GM12878 (cell line): ENCODE data around the gene BTBD9. TPM values are rescaled to one million over a fixed set of nuclear protein-coding genes. Genes with fewer than 3 reads are reported as not detected.

Source experiments
- ATAC-seq: fragments of 200-7000 bp; cut with Tn5 transposase; 3 replicates; pipeline ENCODE4 v1.9.1; 2020; ENCODE audit warnings: mild to moderate bottlenecking, moderate library complexity
- BruUV-seq: library from RNA; stranded (reverse); fragments of 400-500 nt; replicated peaks from 2 replicates; lab custom pipeline; 2021; lab: Mats Ljungman, UMichigan
- CTCF ChIA-PET: fragments of 300-600 bp; sonication (Branson Sonifier 250); formaldehyde crosslinking; extraction: SDS; loops from one replicate; lab custom pipeline; 2021; ENCODE audit warnings: inconsistent platforms; lab: Yijun Ruan, JAX
- POLR2A ChIA-PET: fragments of 350-600 bp; formaldehyde crosslinking; extraction: SDS; loops from one replicate; lab custom pipeline; 2021; ENCODE audit warnings: inconsistent platforms; lab: Charles Lee
- RAD21 ChIA-PET: fragments of 300-600 bp; sonication (Branson Sonifier 250); formaldehyde crosslinking; loops from one replicate; lab custom pipeline; 2023; ENCODE audit warnings: antibody characterized with exemption; ENCODE audit not compliant: unreplicated experiment; lab: Charles Lee
- SMC1A ChIA-PET: fragments of 300-600 bp; sonication (Branson Sonifier 250); formaldehyde crosslinking; loops from one replicate; lab custom pipeline; 2023; ENCODE audit not compliant: unreplicated experiment, uncharacterized antibody; lab: Charles Lee
- DNase-seq: peaks from one replicate; pipeline ENCODE4 v3.0.0-alpha.2; 2011; ENCODE audit warnings: low read depth, low spot score
- FAIRE-seq: peaks from 3 replicates; lab custom pipeline; 2011; peaks lifted over from hg19 to GRCh38; lab: Jason Lieb, UNC
- H2AFZ ChIP-seq: 2 replicates; pipeline ENCODE4 v1.6.0; 2011; ENCODE audit warnings: low read depth, low read length, control low read depth; ENCODE audit not compliant: control insufficient read depth
- H3K27ac ChIP-seq: 2 replicates; pipeline ENCODE4 v1.5.1; 2011; ENCODE audit warnings: control low read depth; ENCODE audit not compliant: control insufficient read depth, insufficient read depth
- H3K27me3 ChIP-seq, 2 experiments: replicated peaks in 1 of 2; 2 replicates each; pipeline versions ENCODE4 v1.6.0 to v1.6.1; 2011; ENCODE audit warnings: low read length in 1 of 2; ENCODE audit not compliant: control insufficient read depth in 2 of 2, insufficient read depth in 2 of 2
- H3K36me3 ChIP-seq, 2 experiments: 2 replicates each; pipeline ENCODE4 v1.5.1; 2011; ENCODE audit warnings: low read length in 1 of 2; ENCODE audit not compliant: control insufficient read depth in 2 of 2, insufficient read depth in 2 of 2
- H3K4me1 ChIP-seq: 2 replicates; pipeline ENCODE4 v1.6.1; 2011; ENCODE audit warnings: mild to moderate bottlenecking, low read length, moderate library complexity, mixed read lengths; ENCODE audit not compliant: control insufficient read depth, insufficient read depth
- H3K4me2 ChIP-seq: 2 replicates; pipeline ENCODE4 v1.6.0; 2011; ENCODE audit warnings: control low read depth; ENCODE audit not compliant: control insufficient read depth, insufficient read depth
- H3K4me3 ChIP-seq: fragments of 200-600 bp; sonication (generic); 2 replicates; pipeline ENCODE4 v1.5.1; 2016
- H3K79me2 ChIP-seq: 2 replicates; pipeline ENCODE4 v1.6.0; 2011; ENCODE audit warnings: low read length; ENCODE audit not compliant: control insufficient read depth, insufficient read depth
- H3K9ac ChIP-seq: 2 replicates; pipeline ENCODE4 v1.8.0; 2011; ENCODE audit warnings: low read length, control low read depth, mixed read lengths; ENCODE audit not compliant: control insufficient read depth, insufficient read depth
- H3K9me3 ChIP-seq: replicated peaks from 3 replicates; pipeline ENCODE4 v1.5.1; 2011; ENCODE audit warnings: mild to moderate bottlenecking, low read length; ENCODE audit not compliant: control insufficient read depth, insufficient read depth
- H4K20me1 ChIP-seq: 2 replicates; pipeline ENCODE4 v1.6.0; 2011; ENCODE audit not compliant: control insufficient read depth, insufficient read depth
- ESRRA ChIP-seq: IDR thresholded peaks from 2 replicates; pipeline ENCODE4 v1.6.1; 2012; ENCODE audit warnings: mild to moderate bottlenecking, low read length, improper control_type of control experiment
- NKRF ChIP-seq: fragments of 450-650 bp; conservative IDR thresholded peaks from 2 replicates; pipeline ENCODE4 v1.6.1; 2017; ENCODE audit warnings: mild to moderate bottlenecking, moderate library complexity
- NR2C1 ChIP-seq: fragments of 450-650 bp; IDR thresholded peaks from 2 replicates; pipeline ENCODE4 v1.6.1; 2017; ENCODE audit warnings: antibody characterized with exemption, mild to moderate bottlenecking, moderate library complexity
- PML ChIP-seq: IDR thresholded peaks from 2 replicates; pipeline ENCODE4 v1.6.1; 2012; ENCODE audit warnings: low read length, inconsistent platforms
- SPI1 ChIP-seq: IDR thresholded peaks from 2 replicates; pipeline ENCODE4 v1.6.1; 2011; ENCODE audit warnings: low read depth, mild to moderate bottlenecking, low read length, moderate library complexity, borderline replicate concordance; ENCODE audit not compliant: insufficient read depth
- STAT1 ChIP-seq: fragments of 450-650 bp; conservative IDR thresholded peaks from 2 replicates; pipeline ENCODE4 v1.6.1; 2014; ENCODE audit warnings: antibody characterized with exemption, mild to moderate bottlenecking
- WGBS: methylation state at CpG from one replicate; pipeline ENCODE4 v1.1.6; 2016; ENCODE audit warnings: low lambda C conversion rate; ENCODE audit not compliant: insufficient replicate concordance, insufficient coverage; ENCODE audit errors: missing lambda C conversion rate; 5-methylcytosine and 5-hydroxymethylcytosine counted together
- in situ Hi-C: fragments of 300-500 bp; cut with MboI; formaldehyde crosslinking; loops from 9 replicates; pipeline ENCODE4 v1.14.3; 2018; ENCODE audit warnings: mixed read lengths
- intact Hi-C: fragments of 100-400 bp; cut with micrococcal nuclease; formaldehyde crosslinking; loops from one replicate; pipeline ENCODE4 v1.14.2; 2022; ENCODE audit not compliant: unreplicated experiment
- polyA plus RNA-seq, 11 experiments: library from polyadenylated mRNA; depleted of rRNA in 4 of 11; unstranded in 6 of 11; stranded (reverse) in 5 of 11; fragments of >200 nt; fragmentation: Nextera tagmentation in 4 of 11; fragmentation: Illumina TruSeq in 1 of 11; extraction: Ambion mirVana in 4 of 11; extraction: Trizol in 1 of 11; gene quantifications; 1 replicate in 1 of 11; 2 replicates in 10 of 11; pipeline versions ENCODE4 v1.2.1 to v1.2.3, GENCODE V29; 2011 to 2016; ENCODE audit warnings: inconsistent platforms in 2 of 11, missing spikeins in 2 of 11, low read depth in 1 of 11
- total RNA-seq, 4 experiments: library from RNA; depleted of rRNA in 3 of 4; stranded (reverse); fragments of >200 nt in 3 of 4; fragmentation: Illumina TruSeq in 1 of 4; extraction: Trizol in 1 of 4; gene quantifications; 2 replicates each; pipeline versions ENCODE4 v1.2.1 to v1.2.3, GENCODE V29; 2013 to 2021

Gene BTBD9
- total and polyA plus RNA-seq, 10 of the 15 experiments (the other 5 are each of a cell fraction or from before 2014, with no cell fraction given), result 0.22 to 8.6 (median 4.6) TPM

- in situ Hi-C loops, result no loop called here
- H2AFZ ChIP-seq, result no peak overlapping the region; the same call in 1 of the 2 replicates
- CTCF ChIA-PET, result no interaction called here
Measured at GRCh38 chr6:38233161-38233791, 406.5 kb downstream of the BTBD9 start.

More at GRCh38 chr6:38233161-38233791, 406.5 kb downstream of the BTBD9 start:
- Histone ChIP-seq H3K36me3 (no peaks in the 10 kb centered on the region), H3K4me3 (no peak overlapping the region)
- no peak for DNase-seq
- TF ChIP-seq ESRRA (no peak), SPI1 (no peak), STAT1 (no peak), NR2C1 (no peak), NKRF (no peak), PML (no peak)
- TF ChIP-seq, all 136 proteins: peak for 0
- FAIRE-seq, result no peak
- POLR2A ChIA-PET, result no interaction called here
- H3K4me2 ChIP-seq, result no peak overlapping the region
- WGBS, result 79% methylated on average over 5 of the region's 5 CpGs
- no TSS peak for BruUV-seq
- H3K79me2 ChIP-seq, result no peaks in the 10 kb centered on the region
- RAD21 ChIA-PET, result interaction anchor here (0.6 kb wide), 1 partner anchor 206 kb away, joined by 3 read pairs; no protein-coding TSS in a partner anchor
- SMC1A ChIA-PET, result interaction anchor here (0.9 kb wide), 1 partner anchor 11 kb away, joined by 3 read pairs; no protein-coding TSS in a partner anchor
- no peak overlapping the region for H3K27ac ChIP-seq
- no peaks in the 10 kb centered on the region for H3K9me3 ChIP-seq
- H4K20me1 ChIP-seq, result no peaks in the 10 kb centered on the region
- H3K4me1 ChIP-seq, result peaks cover 31% of the 10 kb centered on the region
- no peaks in the 10 kb centered on the region for H3K27me3 ChIP-seq
- H3K9ac ChIP-seq, result no peak overlapping the region
- no peak for ATAC-seq
- intact Hi-C loops, result no loop called here
